Breast epithelium (tissue), 3 donors: Measurements from ENCODE around the gene THRA.

Experiments used
- CTCF ChIP-seq, 3 donors: fragments of 450-650 bp; IDR thresholded peaks; one replicate each; pipeline ENCODE4 v1.5.1; 2016 to 2017; ENCODE audit warnings: antibody characterized with exemption in 3 of 3, mild to moderate bottlenecking in 3 of 3, moderate library complexity in 3 of 3
- POLR2A ChIP-seq: fragments of 450-650 bp; IDR thresholded peaks from one replicate; pipeline ENCODE4 v1.6.1; 2016; ENCODE audit warnings: antibody characterized with exemption, mild to moderate bottlenecking, moderate library complexity

GRCh38 chr17:40107522-40108174, 44.9 kb downstream of the THRA start:
- TF ChIP-seq CTCF (IDR thresholded peaks at IDR 0.05), result peak; percentile 8 to 20 (median 13)
- no peak for TF ChIP-seq POLR2A
